ENCODE measurements around the gene TAS1R3. TPM values are rescaled to one million over a fixed set of nuclear protein-coding genes. Genes with fewer than 3 reads are reported as not detected.

Gene TAS1R3
- total RNA-seq, 2 experiments from 2014 or later = 0.13 to 0.14 TPM

DNA sequence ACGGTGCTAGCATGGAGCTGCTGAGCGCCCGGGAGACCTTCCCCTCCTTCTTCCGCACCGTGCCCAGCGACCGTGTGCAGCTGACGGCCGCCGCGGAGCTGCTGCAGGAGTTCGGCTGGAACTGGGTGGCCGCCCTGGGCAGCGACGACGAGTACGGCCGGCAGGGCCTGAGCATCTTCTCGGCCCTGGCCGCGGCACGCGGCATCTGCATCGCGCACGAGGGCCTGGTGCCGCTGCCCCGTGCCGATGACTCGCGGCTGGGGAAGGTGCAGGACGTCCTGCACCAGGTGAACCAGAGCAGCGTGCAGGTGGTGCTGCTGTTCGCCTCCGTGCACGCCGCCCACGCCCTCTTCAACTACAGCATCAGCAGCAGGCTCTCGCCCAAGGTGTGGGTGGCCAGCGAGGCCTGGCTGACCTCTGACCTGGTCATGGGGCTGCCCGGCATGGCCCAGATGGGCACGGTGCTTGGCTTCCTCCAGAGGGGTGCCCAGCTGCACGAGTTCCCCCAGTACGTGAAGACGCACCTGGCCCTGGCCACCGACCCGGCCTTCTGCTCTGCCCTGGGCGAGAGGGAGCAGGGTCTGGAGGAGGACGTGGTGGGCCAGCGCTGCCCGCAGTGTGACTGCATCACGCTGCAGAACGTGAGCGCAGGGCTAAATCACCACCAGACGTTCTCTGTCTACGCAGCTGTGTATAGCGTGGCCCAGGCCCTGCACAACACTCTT is 1.1 kb downstream of the TAS1R3 start:
- no peaks in the 10 kb centered on the region for H3K36me3 Mint-ChIP-seq (ENCODE audit: low read depth)
- H3K27ac Mint-ChIP-seq = no peak overlapping the region
- intact Hi-C loops (cut with micrococcal nuclease) = no loop called here
- no peaks in the 10 kb centered on the region for H3K9me3 Mint-ChIP-seq
- CTCF ChIA-PET = no interaction called here
- POLR2A ChIA-PET = no interaction called here
- H3K4me3 Mint-ChIP-seq = no peak overlapping the region
- TF ChIP-seq, protein P1, sequence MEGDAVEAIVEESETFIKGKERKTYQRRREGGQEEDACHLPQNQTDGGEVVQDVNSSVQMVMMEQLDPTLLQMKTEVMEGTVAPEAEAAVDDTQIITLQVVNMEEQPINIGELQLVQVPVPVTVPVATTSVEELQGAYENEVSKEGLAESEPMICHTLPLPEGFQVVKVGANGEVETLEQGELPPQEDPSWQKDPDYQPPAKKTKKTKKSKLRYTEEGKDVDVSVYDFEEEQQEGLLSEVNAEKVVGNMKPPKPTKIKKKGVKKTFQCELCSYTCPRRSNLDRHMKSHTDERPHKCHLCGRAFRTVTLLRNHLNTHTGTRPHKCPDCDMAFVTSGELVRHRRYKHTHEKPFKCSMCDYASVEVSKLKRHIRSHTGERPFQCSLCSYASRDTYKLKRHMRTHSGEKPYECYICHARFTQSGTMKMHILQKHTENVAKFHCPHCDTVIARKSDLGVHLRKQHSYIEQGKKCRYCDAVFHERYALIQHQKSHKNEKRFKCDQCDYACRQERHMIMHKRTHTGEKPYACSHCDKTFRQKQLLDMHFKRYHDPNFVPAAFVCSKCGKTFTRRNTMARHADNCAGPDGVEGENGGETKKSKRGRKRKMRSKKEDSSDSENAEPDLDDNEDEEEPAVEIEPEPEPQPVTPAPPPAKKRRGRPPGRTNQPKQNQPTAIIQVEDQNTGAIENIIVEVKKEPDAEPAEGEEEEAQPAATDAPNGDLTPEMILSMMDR (IDR thresholded peaks at IDR 0.05) = no peak
- no peaks in the 10 kb centered on the region for H3K27me3 Mint-ChIP-seq
- H3K4me1 Mint-ChIP-seq (ENCODE audit: low read depth) = no peaks in the 10 kb centered on the region
- ATAC-seq (no peak), DNase-seq (no peak)

DNA sequence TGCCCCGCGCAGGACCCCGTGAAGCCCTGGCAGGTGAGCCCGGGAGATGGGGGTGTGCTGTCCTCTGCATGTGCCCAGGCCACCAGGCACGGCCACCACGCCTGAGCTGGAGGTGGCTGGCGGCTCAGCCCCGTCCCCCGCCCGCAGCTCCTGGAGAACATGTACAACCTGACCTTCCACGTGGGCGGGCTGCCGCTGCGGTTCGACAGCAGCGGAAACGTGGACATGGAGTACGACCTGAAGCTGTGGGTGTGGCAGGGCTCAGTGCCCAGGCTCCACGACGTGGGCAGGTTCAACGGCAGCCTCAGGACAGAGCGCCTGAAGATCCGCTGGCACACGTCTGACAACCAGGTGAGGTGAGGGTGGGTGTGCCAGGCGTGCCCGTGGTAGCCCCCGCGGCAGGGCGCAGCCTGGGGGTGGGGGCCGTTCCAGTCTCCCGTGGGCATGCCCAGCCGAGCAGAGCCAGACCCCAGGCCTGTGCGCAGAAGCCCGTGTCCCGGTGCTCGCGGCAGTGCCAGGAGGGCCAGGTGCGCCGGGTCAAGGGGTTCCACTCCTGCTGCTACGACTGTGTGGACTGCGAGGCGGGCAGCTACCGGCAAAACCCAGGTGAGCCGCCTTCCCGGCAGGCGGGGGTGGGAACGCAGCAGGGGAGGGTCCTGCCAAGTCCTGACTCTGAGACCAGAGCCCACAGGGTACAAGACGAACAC is 1.8 kb downstream of the TAS1R3 start:
- intact Hi-C loops (cut with micrococcal nuclease) = no loop called here
- Mint-ChIP-seq H3K27ac (no peak overlapping the region), H3K27me3 (no peaks in the 10 kb centered on the region), H3K4me1 (ENCODE audit: low read depth) (no peaks in the 10 kb centered on the region), H3K36me3 (ENCODE audit: low read depth) (peaks cover 1% of the 10 kb centered on the region), H3K4me3 (no peak overlapping the region), H3K9me3 (no peaks in the 10 kb centered on the region)
- TF ChIP-seq, protein P1 (IDR thresholded peaks at IDR 0.05) = no peak
- CTCF ChIA-PET = no interaction called here
- DNase-seq (no peak), ATAC-seq (no peak)
- POLR2A ChIA-PET = no interaction called here

DNA sequence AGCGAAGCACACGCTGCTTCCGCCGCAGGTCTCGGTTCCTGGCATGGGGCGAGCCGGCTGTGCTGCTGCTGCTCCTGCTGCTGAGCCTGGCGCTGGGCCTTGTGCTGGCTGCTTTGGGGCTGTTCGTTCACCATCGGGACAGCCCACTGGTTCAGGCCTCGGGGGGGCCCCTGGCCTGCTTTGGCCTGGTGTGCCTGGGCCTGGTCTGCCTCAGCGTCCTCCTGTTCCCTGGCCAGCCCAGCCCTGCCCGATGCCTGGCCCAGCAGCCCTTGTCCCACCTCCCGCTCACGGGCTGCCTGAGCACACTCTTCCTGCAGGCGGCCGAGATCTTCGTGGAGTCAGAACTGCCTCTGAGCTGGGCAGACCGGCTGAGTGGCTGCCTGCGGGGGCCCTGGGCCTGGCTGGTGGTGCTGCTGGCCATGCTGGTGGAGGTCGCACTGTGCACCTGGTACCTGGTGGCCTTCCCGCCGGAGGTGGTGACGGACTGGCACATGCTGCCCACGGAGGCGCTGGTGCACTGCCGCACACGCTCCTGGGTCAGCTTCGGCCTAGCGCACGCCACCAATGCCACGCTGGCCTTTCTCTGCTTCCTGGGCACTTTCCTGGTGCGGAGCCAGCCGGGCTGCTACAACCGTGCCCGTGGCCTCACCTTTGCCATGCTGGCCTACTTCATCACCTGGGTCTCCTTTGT is 2.6 kb downstream of the TAS1R3 start:
- H3K4me1 Mint-ChIP-seq (ENCODE audit: low read depth) = no peaks in the 10 kb centered on the region
- ATAC-seq (no peak), DNase-seq (no peak)
- no peak overlapping the region for H3K4me3 Mint-ChIP-seq
- H3K27me3 Mint-ChIP-seq = no peaks in the 10 kb centered on the region
- POLR2A ChIA-PET = interaction anchor here (2.9 kb wide), 1 partner anchor 8 kb away, joined by 10 read pairs; no protein-coding TSS in a partner anchor
- no peaks in the 10 kb centered on the region for H3K9me3 Mint-ChIP-seq
- intact Hi-C loops (cut with micrococcal nuclease) = no loop called here
- no peak overlapping the region for H3K27ac Mint-ChIP-seq
- TF ChIP-seq, protein P1 (IDR thresholded peaks at IDR 0.05) = no peak
- CTCF ChIA-PET = no interaction called here
- H3K36me3 Mint-ChIP-seq (ENCODE audit: low read depth) = peaks cover 1% of the 10 kb centered on the region

DNA sequence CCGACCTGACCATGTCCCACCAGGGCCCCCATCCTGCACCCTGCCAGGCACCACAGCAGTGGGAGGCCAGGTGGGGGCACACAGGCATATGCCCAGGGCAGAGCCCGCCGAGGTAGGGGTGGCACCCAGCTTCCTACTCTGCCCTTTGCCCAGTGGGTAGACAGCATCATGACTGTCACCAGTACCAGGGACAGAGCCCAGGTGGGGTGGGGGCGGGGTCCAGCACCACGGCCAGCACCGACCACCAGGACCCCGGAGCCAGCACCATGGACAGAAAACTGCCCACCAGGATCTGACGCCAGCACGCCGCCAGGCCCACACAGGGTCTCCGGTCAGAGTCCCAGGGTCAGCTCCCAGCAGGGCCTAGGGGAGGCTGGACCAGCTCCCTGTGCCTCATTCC is 3.8 kb downstream of the TAS1R3 start:
- Mint-ChIP-seq H3K9me3 (no peaks in the 10 kb centered on the region), H3K4me1 (ENCODE audit: low read depth) (no peaks in the 10 kb centered on the region), H3K27me3 (no peaks in the 10 kb centered on the region), H3K27ac (no peak overlapping the region), H3K4me3 (no peak overlapping the region), H3K36me3 (ENCODE audit: low read depth) (peaks cover 4% of the 10 kb centered on the region)
- ATAC-seq = no peak
- CTCF ChIA-PET = no interaction called here
- POLR2A ChIA-PET = interaction anchor here (2.9 kb wide), 1 partner anchor 9 kb away, joined by 10 read pairs; no protein-coding TSS in a partner anchor
- intact Hi-C loops (cut with micrococcal nuclease) = no loop called here
- DNase-seq = no peak
- TF ChIP-seq, protein P1 (IDR thresholded peaks at IDR 0.05) = no peak

DNA sequence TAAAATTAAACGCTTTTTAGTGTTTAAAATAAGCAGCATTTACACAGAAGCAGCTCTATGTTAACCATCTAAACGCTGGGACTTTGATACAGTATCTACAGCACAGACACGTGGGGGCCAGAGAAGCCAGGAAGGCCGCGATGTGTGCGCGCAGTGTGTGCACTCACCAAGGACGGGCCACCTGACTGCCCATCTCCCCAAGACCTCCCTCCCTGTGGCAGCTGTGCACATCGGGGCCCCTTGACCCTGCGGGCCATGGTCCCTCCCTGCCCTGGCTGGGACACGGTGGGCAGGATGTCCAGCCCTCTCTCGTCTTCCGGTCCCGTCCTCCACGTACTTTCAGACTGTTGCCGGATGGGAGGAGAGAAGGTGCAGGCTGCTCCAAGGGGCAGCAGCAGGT is 4.2 kb downstream of the TAS1R3 start:
- TF ChIP-seq, protein P1 (IDR thresholded peaks at IDR 0.05) = no peak
- Mint-ChIP-seq H3K27ac (no peak overlapping the region), H3K36me3 (ENCODE audit: low read depth) (peaks cover 5% of the 10 kb centered on the region), H3K9me3 (no peaks in the 10 kb centered on the region), H3K4me3 (no peak overlapping the region), H3K27me3 (no peaks in the 10 kb centered on the region), H3K4me1 (ENCODE audit: low read depth) (no peaks in the 10 kb centered on the region)
- POLR2A ChIA-PET = interaction anchor here (0.9 to 2.9 kb wide), 2 partner anchors 9 to 21 kb away, joined by 3 to 10 read pairs; no protein-coding TSS in a partner anchor
- intact Hi-C loops (cut with micrococcal nuclease) = no loop called here
- DNase-seq (no peak), ATAC-seq (no peak)
- CTCF ChIA-PET = no interaction called here
